ENCODE results near the gene TRERF1.

The TRERF1 gene

GRCh38 chr6:42400886-42401612 is 50.7 kb downstream of the TRERF1 start:
- TF ChIP-seq CTCF (IDR thresholded peaks at IDR 0.05; ENCODE audit: extremely low read depth, insufficient read depth, missing control alignments) = no peak
- no peak for DNase-seq (ENCODE audit: low spot score)
- in situ Hi-C loops (cut with MboI; ENCODE audit: low pct_unique_long_range_greater_than_20kb, low sequenced_read_pairs, unreplicated experiment) = no loop called here

GRCh38 chr6:42400061-42400760 is 51.5 kb downstream of the TRERF1 start:
- DNase-seq (ENCODE audit: low spot score) = no peak
- in situ Hi-C loops (cut with MboI; ENCODE audit: low pct_unique_long_range_greater_than_20kb, low sequenced_read_pairs, unreplicated experiment) = no loop called here
- TF ChIP-seq CTCF (IDR thresholded peaks at IDR 0.05; ENCODE audit: extremely low read depth, insufficient read depth, missing control alignments) = no peak

- DNase-seq (ENCODE audit: low spot score) = no peak
- in situ Hi-C loops (cut with MboI; ENCODE audit: low pct_unique_long_range_greater_than_20kb, low sequenced_read_pairs, unreplicated experiment) = no loop called here
- TF ChIP-seq CTCF (IDR thresholded peaks at IDR 0.05; ENCODE audit: extremely low read depth, insufficient read depth, missing control alignments) = no peak
Observed at GRCh38 chr6:42396720-42397119, 55.0 kb downstream of the TRERF1 start.

- no peak for TF ChIP-seq CTCF (IDR thresholded peaks at IDR 0.05; ENCODE audit: extremely low read depth, insufficient read depth, missing control alignments)
- DNase-seq (ENCODE audit: low spot score) = no peak
- in situ Hi-C loops (cut with MboI; ENCODE audit: low pct_unique_long_range_greater_than_20kb, low sequenced_read_pairs, unreplicated experiment) = no loop called here
Observed at GRCh38 chr6:42394881-42395620, 56.7 kb downstream of the TRERF1 start.

GRCh38 chr6:42394151-42394550 is 57.6 kb downstream of the TRERF1 start:
- in situ Hi-C loops (cut with MboI; ENCODE audit: low pct_unique_long_range_greater_than_20kb, low sequenced_read_pairs, unreplicated experiment) = no loop called here
- DNase-seq (ENCODE audit: low spot score) = no peak
- TF ChIP-seq CTCF (IDR thresholded peaks at IDR 0.05; ENCODE audit: extremely low read depth, insufficient read depth, missing control alignments) = no peak

GRCh38 chr6:42393339-42393738 is 58.4 kb downstream of the TRERF1 start:
- no peak for DNase-seq (ENCODE audit: low spot score)
- in situ Hi-C loops (cut with MboI; ENCODE audit: low pct_unique_long_range_greater_than_20kb, low sequenced_read_pairs, unreplicated experiment) = no loop called here
- TF ChIP-seq CTCF (IDR thresholded peaks at IDR 0.05; ENCODE audit: extremely low read depth, insufficient read depth, missing control alignments) = no peak

All from GM13977 (cell line).